ENCODE measurements around the gene SH3PXD2A. TPM values are rescaled to one million over a fixed set of nuclear protein-coding genes. Genes with fewer than 3 reads are reported as not detected.

Gene SH3PXD2A
- total RNA-seq, 1 experiment from 2014 or later: 4.5 TPM

DNA sequence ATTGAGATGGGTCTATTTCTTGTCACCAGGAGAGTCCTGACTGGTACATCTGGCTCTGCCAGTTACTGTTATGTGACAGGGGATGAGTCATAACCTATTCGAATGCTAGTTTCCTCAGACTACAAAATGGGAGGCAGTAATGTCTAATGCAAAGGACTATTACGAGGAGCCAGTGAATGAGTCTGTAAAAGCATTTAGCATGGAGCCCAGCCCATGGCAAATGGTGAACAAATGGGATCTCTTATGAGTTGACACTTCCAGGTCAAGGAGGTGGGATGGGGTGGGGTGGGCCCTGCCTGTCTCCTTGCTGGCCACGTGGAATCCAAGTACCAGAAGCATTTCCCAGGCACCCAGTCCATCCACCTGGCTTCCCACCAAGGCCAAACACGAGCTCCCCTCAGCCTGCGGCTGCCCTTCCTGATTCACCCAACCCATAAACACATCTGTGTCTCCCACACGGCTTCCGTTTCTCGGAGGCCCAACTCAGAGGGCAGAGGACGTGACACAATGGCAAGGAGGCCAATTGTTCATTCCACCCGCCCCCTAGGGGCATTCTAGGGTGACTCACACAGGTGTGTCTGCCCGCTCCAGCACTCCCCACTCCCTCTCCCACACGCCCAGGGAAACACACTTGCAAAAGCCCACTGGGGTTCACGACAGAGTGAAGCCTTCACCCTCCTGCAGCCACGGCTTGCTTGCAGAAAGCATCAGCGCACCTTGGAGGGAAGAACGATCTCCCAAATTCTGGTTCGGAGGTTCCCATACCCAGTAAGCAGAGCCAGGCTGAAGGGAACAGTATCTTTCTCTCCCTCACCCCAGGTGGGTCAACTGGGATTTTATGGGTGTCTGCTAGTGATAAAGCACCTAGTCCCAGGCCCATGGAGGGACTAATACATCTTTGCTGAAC is 109.8 kb downstream of the SH3PXD2A start:
- Histone ChIP-seq H2BK5ac (ENCODE audit: insufficient read length, low read length) (no peak overlapping the region), H3K23me2 (ENCODE audit: insufficient read length, low read depth, low read length, poor library complexity, severe bottlenecking) (no peaks in the 10 kb centered on the region), H4K91ac (ENCODE audit: insufficient read length, low read depth, low read length) (no peak overlapping the region), H2AK5ac (ENCODE audit: insufficient read length, low read length) (no peak overlapping the region), H3K79me1 (ENCODE audit: insufficient read depth, low read depth, low read length, poor library complexity, severe bottlenecking) (no peaks in the 10 kb centered on the region), H2AFZ (ENCODE audit: low read length) (no peak overlapping the region), H4K5ac (ENCODE audit: insufficient read length, low read depth, low read length) (no peak overlapping the region), H3K23ac (ENCODE audit: insufficient read length, low read depth, low read length) (no peak overlapping the region), H3K4me1 (ENCODE audit: insufficient read depth, low read length) (no peaks in the 10 kb centered on the region), H2BK15ac (ENCODE audit: low read depth, low read length) (no peak overlapping the region), H4K8ac (replicated peaks; ENCODE audit: insufficient read length, low read depth, low read length) (no peak overlapping the region), H3K4me2 (ENCODE audit: insufficient read depth, insufficient read length, low read length) (no peak overlapping the region), H3K79me2 (ENCODE audit: insufficient read depth, low read length) (no peaks in the 10 kb centered on the region), H2BK12ac (ENCODE audit: insufficient read length, low read depth, low read length) (no peak overlapping the region), H3K27me3 (ENCODE audit: insufficient read depth, low read length) (no peaks in the 10 kb centered on the region), H3K9me3 (ENCODE audit: control insufficient read depth, low read depth, low read length) (no peaks in the 10 kb centered on the region), H2BK20ac (ENCODE audit: low read depth, low read length, poor library complexity, severe bottlenecking) (no peak overlapping the region), H2BK120ac (ENCODE audit: low read depth, low read length, poor library complexity, severe bottlenecking) (no peak overlapping the region), H3K18ac (ENCODE audit: insufficient read length, low read depth, low read length) (no peak overlapping the region), H3T11ph (ENCODE audit: low read length) (no peak overlapping the region), H4K20me1 (ENCODE audit: control insufficient read depth, insufficient read depth, insufficient read length) (no peaks in the 10 kb centered on the region), H3K14ac (ENCODE audit: insufficient read depth, low read length) (no peak overlapping the region; the same call in 1 of the 2 replicates), H3K27ac (ENCODE audit: insufficient read length, low read depth, low read length) (no peak overlapping the region), H3K56ac (ENCODE audit: insufficient read length, low read depth, low read length) (no peak overlapping the region), H3K9ac (ENCODE audit: extremely low read depth, insufficient read length, low read length) (no peak overlapping the region), H3K4ac (ENCODE audit: low read depth, low read length) (no peak overlapping the region)
- H3K4me3 Mint-ChIP-seq: no peak overlapping the region
- peak overlapping the region in 1 of 3 experiments; percentile 96; a peak in 2 of 7 replicates for H3K27ac Mint-ChIP-seq
- peaks cover 0 to 11% of the 10 kb centered on the region in 2 experiments; a peak in 3 of 4 replicates for H3K4me1 Mint-ChIP-seq
- H3K27me3 Mint-ChIP-seq (ENCODE audit: low read depth): no peaks in the 10 kb centered on the region
- WGBS (ENCODE audit: extremely low coverage, insufficient read length, low lambda C conversion rate): no CpG with 5 or more reads among the region's 17 CpGs
- TF ChIP-seq, protein P1, sequence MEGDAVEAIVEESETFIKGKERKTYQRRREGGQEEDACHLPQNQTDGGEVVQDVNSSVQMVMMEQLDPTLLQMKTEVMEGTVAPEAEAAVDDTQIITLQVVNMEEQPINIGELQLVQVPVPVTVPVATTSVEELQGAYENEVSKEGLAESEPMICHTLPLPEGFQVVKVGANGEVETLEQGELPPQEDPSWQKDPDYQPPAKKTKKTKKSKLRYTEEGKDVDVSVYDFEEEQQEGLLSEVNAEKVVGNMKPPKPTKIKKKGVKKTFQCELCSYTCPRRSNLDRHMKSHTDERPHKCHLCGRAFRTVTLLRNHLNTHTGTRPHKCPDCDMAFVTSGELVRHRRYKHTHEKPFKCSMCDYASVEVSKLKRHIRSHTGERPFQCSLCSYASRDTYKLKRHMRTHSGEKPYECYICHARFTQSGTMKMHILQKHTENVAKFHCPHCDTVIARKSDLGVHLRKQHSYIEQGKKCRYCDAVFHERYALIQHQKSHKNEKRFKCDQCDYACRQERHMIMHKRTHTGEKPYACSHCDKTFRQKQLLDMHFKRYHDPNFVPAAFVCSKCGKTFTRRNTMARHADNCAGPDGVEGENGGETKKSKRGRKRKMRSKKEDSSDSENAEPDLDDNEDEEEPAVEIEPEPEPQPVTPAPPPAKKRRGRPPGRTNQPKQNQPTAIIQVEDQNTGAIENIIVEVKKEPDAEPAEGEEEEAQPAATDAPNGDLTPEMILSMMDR (conservative IDR thresholded peaks at IDR 0.05): peak; percentile 35; the same call in 2 of the 3 replicates
- H3K36me3 Mint-ChIP-seq (ENCODE audit: insufficient read depth in 1 of 3, low read depth in 3 of 3): no peaks in the 10 kb centered on the region
- no peaks in the 10 kb centered on the region for H3K9me3 Mint-ChIP-seq
- peak; percentile 56 for DNase-seq

Measured in H9 (cell line).